IPS-NIHi7 (cell line): ENCODE measurements around the gene TMEM8B.

ENCODE experiments used
- DNase-seq: peaks from one replicate; pipeline ENCODE4 v3.0.0; 2012; ENCODE audit warnings: mixed read lengths; ENCODE audit errors: extremely low spot score

TMEM8B gene

DNA sequence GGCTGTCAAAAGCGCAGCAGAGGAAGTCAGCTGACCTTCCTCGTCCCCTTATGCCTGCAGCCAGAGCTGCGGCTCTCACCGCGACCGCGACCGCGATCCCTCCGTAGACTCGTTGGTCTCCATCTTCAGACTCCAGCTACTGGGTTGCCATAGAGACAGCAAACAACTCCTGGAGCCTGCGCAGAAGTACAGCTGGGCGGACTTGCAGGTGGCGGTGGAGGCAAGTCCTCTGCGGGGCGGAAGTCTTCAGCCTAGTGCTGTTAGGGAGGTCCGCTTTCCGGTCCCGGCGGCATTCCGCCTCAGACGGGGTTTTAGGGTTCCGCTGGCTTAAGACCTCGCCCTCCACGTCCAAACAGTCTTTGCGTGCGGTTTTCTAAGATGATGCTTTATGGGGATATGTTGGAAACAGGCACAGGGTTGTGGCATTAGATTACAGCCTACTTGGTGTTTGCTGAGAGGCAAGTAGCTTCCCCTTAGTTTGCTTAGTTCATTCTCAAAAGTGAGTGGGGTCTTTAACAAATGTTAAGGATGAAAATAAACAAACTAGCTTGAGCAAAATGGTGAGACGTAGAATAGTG is 16.9 kb upstream of the TMEM8B start, which contains the start of gene SPAG8:
TSS of gene SPAG8 (minus strand) at position 238 of the 578 bp plus-strand sequence. CDS start at position 123, 115 bp downstream.
- peak; percentile 95 for DNase-seq

DNA sequence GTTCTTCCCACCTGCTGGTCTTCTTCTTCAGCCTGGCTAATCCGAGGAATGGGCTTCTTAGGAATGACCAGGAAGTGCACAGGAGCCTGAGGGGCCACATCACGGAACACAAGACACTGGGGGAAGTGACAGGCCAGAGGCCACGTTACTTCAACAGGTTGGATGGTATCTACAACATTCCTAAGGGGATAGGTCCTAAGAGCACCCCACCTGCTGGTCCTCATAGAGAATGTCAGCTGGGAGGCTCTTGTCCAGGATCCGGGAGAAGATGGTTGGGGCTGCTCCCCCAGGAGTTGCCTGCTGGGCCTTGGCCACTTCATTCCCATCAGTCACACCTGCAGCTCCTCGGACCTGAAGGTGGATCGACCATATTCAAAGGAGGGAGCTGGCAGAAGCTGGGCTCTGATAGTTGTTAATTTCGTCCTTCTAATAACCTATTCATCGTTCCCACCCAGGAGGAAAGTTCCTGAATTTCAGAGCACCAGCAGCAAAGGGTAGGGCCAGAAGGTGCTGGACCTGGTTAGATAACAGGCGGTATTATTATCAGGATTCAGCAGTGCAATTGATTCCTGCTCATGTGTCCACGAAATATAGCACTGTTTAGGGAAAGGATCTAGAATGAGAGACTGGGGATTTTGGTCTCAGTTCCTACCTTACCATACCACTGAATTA is 15.5 kb upstream of the TMEM8B start:
- peak; percentile 49 for DNase-seq

DNA sequence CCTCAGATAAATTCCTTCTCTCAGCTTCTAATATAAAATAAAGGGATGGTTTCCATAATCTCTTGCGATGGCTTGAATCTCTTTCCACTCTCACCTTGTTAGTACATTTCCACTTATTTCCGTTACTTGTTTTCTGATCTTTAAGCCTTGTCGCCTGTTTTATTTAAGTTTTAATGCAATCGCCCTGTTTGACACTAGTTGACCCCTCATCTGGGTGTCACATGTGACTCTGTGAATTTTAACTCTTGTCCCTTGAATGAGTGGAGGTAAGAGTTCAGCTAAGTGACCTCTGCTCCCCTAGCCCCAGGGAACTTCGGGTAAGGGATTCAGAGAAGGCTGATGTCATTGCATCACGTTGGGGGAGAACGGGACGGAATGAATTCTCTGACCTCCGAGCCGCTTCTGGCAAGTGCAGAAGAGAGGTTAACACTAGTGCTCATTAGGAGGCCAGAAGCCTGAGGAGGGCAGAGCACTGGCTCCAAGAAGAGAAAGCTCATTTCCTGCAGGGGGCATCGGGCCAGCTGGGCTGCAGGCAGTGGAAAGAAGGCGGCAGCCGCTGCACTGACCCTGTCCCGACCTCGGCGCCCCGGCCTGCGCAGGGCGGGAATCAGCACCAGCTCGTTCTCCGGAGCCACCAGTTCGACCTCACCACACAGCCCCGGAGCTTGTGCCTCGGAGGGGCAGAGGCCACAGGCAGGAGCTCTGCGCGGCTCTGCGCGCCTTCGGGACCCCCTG is 14.8 kb upstream of the TMEM8B start:
- DNase-seq, result peak; percentile 74

DNA sequence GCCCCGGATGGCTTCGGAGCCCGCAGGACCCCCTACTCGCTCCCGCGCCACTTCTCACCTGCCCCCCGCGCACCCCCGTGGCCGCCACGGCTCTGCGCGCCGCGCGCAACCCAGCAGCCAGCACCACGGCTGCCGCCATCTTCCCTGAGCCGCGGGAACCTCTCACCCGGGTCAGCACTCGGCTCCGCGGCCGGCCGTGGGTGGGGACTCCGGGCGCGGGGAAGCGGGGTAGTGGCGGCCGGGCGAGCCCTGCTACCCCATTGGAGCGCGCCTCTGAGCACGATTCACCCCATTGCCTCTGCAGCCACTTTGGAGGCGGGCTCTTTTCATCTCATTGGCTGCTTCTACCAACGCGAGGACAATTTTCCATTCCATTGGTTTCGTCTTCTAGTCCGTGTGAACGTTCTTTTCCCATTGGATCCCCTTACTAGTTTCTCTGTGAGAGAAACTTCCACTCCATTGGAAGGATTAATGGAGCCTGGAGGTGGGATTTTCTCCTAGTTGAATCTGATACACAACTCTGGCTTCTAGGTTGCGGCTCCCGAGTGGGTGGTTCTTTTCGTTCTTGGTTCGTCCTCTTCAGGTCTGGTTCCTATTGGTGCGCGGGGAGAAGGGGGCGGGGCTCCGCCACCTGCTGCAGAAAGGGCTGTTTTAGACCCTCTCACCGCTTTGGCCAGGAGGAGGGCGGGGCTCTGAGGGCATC is 14.0 kb upstream of the TMEM8B start, which contains the start of gene HINT2:
TSS of gene HINT2 (minus strand) at position 202 of the 703 bp plus-strand sequence. CDS start at position 139, 63 bp downstream.
- DNase-seq, result peak; percentile 97

DNA sequence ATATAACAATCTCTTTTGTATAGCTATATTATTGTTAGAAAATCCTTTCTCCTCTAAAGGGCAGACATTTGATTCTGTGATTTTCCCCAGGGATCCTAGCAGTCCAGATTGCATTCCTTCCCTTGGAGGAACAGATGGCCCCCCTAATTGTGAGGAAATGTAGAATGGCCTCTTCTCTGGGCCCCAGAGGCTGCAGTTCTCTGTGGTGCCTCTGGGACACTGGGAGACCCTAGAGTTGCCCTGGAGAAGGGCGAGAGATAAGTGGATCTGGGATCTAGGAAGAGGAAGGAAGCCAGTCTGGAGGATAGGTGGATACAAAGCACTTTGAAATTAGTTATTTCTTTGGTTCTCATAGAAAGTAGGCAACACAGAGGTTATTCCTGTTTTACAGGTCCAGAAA is 12.3 kb upstream of the TMEM8B start:
- DNase-seq, result peak; percentile 41

DNA sequence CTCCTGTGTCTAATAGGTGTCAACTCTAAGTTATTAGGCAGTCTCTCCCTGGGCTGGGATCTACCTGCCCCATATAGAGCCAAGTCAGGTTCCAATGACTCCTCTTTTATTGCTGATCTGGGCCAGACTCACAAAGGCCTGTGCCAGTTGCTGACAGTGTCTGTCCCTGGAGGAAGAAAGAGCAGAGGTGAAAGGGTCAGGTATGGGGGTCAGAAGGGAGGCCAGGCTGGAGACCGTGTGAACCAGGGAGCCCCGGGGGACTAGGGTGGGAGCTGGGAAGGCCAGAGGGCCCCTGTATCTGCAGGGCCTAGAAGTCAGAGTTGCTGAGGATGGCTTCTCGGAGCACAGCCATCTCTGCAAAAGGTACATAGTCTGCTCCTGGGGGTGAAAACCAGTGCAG is 10.7 kb upstream of the TMEM8B start:
- DNase-seq, result no peak

DNA sequence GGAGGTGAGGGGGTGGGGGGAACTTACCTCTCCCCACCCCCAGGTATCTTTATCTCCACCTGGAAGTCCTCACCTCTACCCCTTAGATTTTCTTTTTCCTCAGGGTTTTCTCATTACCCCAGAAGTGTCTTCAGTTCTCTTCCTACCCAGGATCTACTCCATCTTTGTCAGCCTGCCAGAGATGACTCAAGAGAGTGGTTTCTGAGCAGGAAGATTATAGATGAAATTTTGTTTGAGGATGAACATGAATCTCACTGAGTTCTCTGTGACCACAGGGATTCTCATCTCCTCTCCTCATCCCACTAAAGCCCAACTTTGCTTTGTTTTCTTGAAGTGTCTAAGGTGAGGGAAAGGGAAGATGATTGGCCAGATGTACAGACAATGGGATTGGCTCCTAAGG is 9.0 kb upstream of the TMEM8B start:
- DNase-seq, result no peak

DNA sequence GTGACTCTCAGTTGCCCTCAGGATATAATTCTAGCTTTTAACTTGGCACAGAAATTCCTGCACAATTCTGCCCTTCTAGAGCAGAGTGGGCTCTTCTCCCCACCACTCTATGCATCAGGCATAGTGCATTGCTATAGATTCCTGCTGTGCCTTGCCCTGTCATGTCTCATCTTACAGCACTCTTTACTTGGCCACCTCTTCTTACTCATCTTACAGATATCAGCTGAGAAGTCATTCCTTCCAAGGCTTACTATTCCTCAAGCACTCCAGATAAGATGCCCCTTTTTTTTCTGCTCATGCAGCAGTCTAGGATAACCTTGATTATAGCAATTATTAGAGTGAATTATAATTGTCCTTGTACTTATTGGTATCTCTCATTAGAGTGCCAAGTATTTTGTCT is 6.1 kb upstream of the TMEM8B start:
- DNase-seq, result no peak

DNA sequence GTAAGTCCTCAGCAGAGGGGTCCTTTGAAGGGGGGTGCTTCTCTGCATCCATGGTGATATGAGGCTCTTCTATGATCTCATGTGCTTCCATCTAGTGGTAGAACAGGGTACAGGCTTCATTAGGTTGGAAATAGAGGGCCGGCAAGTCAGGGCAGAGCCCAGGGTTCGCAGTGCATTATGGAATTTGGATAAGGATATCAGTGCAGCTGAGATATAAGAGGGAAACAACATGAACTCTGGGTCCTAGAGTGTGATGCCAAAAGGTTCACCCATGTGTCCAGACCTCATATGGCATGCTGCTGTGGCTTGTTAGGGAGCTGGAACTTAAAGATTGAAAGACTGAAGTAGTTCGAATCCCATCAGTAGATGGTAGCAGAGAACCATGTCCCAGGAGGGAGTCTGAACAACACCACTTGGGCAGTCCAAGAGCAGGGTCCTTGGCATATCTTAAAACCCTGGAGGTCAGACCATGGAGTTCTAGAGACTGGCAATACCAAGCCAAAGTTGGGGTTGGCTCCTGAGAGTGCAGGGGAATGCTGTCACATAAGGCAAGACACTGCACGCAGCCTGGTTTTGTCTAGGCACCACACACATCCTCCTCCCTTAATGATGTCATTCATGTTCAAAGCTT is 2.8 kb upstream of the TMEM8B start:
- DNase-seq, result peak; percentile 54

DNA sequence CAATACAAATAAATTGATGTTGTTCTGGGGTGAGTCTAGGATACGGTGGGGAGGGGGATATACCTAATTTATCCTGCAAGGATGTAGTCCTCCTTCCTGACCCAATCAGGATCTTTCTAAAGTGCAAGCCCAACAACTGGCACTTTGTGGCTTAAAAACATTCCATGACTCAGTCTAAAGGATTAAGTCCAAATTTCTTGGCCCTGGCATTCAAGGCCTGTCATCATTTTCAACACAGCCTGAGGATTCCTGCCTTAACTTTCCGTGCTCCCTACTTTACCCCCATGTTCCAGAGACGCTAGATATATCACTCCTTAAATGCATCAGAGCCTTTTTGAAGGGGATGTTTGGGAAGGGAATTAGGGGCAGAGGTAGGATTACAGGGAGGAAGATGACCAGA is 1.5 kb upstream of the TMEM8B start:
- no peak for DNase-seq

DNA sequence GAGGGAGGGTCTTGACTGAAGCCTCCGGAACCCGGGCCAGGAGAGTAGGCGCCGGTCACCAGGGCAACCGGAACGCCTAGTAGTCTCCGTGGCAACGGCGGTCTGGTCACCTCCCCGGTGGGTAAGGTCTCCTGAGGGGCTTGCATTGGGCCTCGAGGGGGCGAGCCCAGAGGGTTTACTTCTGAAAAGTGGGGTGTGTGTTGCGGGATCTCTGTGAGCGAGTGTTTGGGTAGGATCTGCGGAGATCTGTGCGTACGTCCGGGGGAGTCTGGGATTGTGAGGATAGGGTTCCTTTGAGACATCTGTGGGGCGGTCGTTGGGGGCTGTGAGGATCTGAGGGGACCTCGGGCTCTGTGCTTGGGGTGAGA is 328 bp upstream of the TMEM8B start, which contains the start of gene FAM221B:
TSS of gene FAM221B (minus strand) at position 17 of the 368 bp plus-strand sequence. CDS start 2,571 bp downstream, outside the sequence.
- peak; percentile 50 for DNase-seq

DNA sequence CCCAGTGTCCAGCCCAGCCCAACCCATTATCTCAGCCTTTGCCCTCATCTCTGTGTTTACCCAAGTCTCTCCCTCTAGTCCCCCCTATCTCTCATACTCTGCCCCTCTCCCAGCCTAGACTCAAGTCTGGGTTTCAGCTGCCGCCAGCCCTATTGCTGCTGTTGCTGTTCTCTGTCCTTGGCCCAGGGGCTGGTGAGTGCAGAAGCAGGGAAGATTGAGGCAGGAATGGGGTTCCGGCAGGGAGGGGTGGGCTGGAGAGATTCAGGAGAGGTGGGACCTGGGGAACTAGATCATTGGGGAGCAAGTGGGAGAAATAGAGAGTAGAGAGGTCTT is 702 bp downstream of the TMEM8B start:
- no peak for DNase-seq

DNA sequence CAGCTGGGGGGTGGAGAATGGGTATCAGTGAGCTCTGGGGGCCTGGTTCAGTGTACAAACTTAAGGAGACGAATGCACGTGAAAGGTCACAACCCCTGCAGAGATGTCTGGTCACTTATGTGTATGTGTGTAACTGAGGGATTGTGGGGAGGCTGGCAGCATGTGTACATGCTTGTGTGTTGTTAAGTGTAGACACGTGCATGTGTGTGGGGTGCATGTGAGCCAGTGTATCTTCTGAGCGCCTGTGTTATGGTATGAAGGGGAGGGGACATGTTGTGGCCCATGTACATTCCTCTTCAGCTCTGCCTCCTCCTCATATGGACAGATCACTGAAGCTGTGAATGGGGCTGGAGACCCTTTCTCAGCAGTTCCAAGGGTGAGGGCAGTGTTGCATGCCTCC is 2.0 kb downstream of the TMEM8B start:
- DNase-seq, result no peak

DNA sequence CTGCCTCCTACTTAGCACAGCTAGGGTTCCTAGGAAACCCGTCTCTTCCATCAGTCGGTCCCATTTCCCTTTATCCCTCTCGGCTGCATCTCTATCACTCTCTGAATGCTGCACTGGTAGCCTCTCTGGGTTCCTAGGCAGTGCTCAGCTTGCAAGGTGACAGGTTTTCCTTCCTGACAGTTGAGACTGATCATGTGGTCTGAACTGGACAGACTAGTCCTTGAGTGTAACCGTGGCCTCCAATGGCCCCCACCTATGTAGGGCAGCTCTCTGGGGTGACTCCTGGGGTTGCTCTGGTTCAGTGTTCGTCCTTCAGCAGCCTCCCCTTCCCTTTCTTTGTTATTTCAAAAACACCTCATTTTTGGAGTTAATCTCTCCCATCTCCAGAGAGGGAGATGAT is 3.8 kb downstream of the TMEM8B start:
- DNase-seq, result no peak

DNA sequence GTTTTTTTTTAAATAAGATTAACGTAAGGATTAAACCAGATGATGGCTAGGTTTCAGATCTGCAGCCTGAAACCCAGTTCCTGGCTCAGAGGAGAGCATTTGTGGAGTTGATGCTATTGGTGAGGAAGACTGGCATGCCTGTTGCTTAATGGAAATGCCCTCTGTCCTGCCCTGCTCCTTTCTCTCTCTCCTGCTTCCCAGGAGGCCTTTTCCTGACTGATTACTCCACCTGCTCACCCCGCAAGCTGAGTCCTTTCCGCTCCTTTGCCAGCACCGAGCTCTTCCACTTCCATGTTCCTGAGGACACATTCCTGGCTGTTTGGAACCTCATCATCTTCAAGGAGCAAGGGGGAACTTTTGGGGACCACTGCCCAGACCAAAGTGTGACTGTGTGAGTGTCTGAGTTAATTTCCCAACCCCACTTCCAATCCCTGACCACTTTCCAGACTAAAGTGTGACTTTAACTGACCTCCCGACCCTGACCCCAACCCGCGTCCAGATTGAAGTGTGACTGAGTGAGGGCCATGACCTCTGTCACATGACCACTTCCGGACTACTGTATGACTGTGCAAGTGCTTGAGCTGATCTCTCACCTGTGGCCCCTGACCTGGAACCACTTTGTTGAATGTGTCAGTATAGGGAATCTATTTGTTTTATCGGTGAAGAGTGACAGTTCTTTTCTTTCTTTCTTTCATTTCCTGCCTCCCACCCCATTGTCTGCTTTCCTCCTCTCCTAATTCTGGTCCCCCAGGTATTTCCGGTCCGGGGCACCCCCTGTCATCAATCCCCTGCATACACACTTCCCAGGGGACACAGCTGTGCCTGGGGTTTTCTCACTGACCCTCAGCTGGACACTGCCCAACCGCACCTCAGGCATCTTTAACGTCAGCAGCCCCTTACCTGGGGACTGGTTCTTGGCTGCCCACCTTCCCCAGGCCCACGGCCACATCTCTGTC is 5.5 kb downstream of the TMEM8B start:
- DNase-seq, result no peak

DNA sequence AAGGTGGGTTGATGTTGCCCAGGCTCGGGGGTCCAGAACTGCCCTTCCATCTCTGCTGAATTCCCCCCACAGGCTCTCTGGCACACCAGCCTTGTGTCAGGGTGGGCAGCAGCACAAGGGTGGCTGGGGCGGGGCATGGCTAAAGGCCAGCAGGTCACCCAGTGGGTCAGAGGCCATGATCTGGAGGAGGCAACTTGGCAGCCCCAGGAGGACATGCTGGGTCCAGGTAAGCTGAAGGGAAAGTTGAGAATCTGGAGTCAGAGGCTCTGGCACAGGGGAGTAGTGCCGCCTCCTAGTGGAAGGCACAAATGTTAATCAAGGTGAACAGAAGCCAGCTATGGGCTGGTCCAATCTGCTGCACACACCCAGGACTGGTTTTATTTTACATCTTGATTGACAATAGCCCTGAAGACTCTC is 6.2 kb downstream of the TMEM8B start:
- DNase-seq, result peak; percentile 59

DNA sequence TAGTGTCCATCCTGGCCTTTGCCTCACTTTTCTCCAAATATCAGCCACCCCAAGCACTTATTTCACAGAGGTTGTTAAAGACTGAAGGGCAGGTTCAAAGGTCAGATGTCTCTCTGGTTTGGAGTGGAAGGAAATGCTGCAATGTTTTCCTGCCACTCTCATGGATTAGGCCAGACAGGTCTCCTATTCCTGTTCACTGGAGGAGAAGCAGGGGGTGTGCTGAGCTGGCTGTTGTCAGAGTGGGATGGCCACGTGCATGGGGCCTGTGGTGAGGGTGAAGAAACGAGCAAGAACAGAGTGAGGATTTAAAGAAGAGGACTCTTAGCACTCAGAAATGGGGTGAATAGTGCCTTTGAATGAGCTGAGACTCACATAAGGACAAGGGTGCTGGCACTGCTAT is 6.7 kb downstream of the TMEM8B start:
- DNase-seq, result no peak

DNA sequence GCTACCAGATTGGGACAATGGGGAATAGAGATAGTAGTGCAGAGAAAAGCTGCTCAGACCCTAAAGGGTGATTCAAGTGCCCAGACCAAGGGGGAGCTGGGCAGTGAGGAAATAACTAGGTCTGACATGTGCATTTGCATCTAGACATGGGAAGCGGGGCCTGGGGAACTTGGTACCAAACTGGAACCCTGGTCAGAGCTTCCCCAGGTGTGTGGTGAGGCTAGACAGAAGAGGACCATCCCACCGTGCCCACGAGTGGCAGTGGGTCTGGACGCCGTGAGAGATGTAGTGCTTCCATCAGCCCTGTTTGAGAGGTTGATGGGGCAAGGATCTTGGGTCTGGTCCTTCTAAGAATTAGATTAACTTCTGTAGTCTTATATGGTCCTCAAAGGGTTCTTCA is 7.6 kb downstream of the TMEM8B start:
- DNase-seq, result no peak

DNA sequence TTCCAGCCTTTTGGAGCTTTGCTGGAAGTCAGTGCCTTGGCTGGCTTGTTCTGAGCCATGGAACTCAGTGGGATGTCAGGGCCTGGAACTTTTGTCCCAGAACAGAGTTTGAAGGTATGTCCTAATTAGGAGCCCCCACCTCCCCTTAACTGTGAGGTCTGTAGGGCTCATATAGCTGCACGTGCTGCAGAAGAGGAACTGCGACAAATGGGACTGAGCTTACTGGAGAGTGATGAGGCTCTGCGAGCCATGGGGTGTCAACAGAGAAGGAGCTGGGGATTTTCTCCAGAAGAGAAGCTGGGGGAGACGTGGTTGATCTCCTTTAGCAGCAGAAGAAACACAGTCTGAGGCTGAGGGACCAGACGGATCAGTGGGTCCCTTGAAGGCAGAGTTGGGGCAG is 10.9 kb downstream of the TMEM8B start:
- no peak for DNase-seq

DNA sequence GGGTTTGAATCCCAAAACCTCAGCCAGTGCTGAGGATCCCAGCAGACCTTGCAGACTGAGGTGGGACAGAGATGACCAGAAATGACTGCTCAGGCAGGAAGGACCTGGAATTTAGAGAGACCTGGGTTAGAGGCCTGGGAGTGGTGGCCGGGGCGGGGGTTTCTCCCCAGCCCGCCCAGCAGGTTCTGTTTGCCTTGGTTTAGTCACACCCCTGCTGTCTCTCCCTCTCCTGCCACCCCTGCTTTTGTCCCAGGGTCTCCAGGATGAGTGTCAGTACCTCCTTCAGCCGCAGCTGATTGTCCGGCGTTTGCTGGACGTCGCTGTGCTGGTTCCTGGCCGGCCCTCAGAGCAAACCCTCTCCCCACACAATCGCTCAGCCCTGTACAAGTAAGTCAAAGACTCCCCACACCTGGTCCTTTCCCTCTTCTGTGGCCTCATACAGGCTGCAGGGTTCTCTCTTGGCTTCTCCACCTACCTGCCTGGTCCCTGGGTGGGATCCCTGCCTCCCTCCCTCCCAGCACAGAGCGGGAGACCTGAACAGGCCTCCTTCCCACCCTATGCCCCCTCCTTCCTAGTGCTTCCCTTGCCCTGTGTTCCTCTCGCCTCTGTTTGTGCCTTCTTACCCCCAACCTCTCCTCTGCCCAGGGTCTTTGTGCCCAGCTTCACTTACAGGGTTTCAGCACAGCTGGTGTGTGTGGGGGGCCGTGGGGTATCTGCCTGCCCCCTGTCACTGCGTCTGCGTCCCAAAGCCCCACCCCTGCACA is 12.0 kb downstream of the TMEM8B start:
- no peak for DNase-seq
